ENCODE results near the gene TEC. TPM values are rescaled to one million over a fixed set of nuclear protein-coding genes. Genes with fewer than 3 reads are reported as not detected.

The TEC gene
- total RNA-seq, 1 donor from 2014 or later = 0.35 TPM

GRCh38 chr4:48103483-48104139 lies 166.0 kb downstream of the TEC start:
- no peak for TF ChIP-seq CTCF (IDR thresholded peaks at IDR 0.05)
- H3K9me3 Mint-ChIP-seq (ENCODE audit: low read depth) = no peaks in the 10 kb centered on the region
- no peak overlapping the region for H3K27ac Mint-ChIP-seq (ENCODE audit: unreplicated experiment)
- no peaks in the 10 kb centered on the region for H3K4me1 Mint-ChIP-seq (ENCODE audit: low read depth)
- peaks cover 11% of the 10 kb centered on the region for H3K27me3 Mint-ChIP-seq (ENCODE audit: low read depth)
- no peaks in the 10 kb centered on the region for H3K36me3 Mint-ChIP-seq (ENCODE audit: low read depth)
- no peak for DNase-seq (ENCODE audit: low spot score)
- H3K4me3 Mint-ChIP-seq (ENCODE audit: unreplicated experiment) = no peak overlapping the region

DNA sequence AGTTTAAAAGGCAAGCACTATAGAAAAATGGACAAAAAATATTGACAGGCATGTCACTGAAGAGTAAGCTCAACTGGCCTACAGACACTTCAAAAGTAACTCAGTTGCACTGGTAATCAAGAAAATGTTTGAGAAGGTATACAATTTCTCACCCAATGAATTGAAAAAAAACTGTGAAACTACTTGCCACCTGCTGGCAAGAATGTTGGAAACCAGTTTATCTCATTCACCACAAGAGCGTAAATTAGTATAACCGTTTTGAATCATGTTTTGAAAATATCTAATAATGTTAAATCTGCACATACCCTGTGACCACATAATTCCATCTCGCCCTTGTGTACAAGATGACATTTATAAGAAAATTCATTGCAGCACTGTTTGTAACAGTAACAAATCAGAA lies 167.3 kb downstream of the TEC start:
- Mint-ChIP-seq H3K36me3 (ENCODE audit: low read depth) (no peaks in the 10 kb centered on the region), H3K27ac (ENCODE audit: unreplicated experiment) (no peak overlapping the region), H3K4me1 (ENCODE audit: low read depth) (no peaks in the 10 kb centered on the region), H3K4me3 (ENCODE audit: unreplicated experiment) (no peak overlapping the region), H3K27me3 (ENCODE audit: low read depth) (peaks cover 14% of the 10 kb centered on the region), H3K9me3 (ENCODE audit: low read depth) (no peaks in the 10 kb centered on the region)
- no peak for DNase-seq (ENCODE audit: low spot score)
- TF ChIP-seq CTCF (IDR thresholded peaks at IDR 0.05) = peak; percentile 58

GRCh38 chr4:48100256-48100655 lies 169.4 kb downstream of the TEC start:
- Mint-ChIP-seq H3K27me3 (ENCODE audit: low read depth) (peaks cover 8% of the 10 kb centered on the region), H3K4me3 (ENCODE audit: unreplicated experiment) (no peak overlapping the region), H3K9me3 (ENCODE audit: low read depth) (no peaks in the 10 kb centered on the region), H3K4me1 (ENCODE audit: low read depth) (no peaks in the 10 kb centered on the region), H3K36me3 (ENCODE audit: low read depth) (no peaks in the 10 kb centered on the region), H3K27ac (ENCODE audit: unreplicated experiment) (no peak overlapping the region)
- no peak for TF ChIP-seq CTCF (IDR thresholded peaks at IDR 0.05)
- no peak for DNase-seq (ENCODE audit: low spot score)

DNA sequence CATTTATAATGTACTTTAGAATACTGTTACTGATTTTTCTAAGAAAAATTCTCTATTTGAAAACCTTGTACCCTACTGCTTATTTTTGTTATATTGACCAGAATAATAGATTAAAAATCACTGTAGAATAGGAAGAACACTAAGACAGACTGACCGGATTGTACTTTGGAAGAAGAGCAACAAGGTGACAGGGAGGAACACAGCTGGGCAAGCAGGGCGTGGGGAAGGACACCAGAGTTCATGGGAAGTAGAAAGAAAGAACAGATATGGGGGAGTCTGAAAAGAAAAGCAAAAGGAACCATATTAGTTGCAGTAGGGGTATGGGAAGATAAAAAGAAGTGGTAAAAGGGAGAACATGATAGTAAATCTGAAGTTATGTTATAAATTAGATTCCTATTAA lies 174.2 kb downstream of the TEC start:
- no peak for DNase-seq (ENCODE audit: low spot score)
- Mint-ChIP-seq H3K36me3 (ENCODE audit: low read depth) (no peaks in the 10 kb centered on the region), H3K27ac (ENCODE audit: unreplicated experiment) (no peak overlapping the region), H3K9me3 (ENCODE audit: low read depth) (no peaks in the 10 kb centered on the region), H3K4me1 (ENCODE audit: low read depth) (no peaks in the 10 kb centered on the region), H3K27me3 (ENCODE audit: low read depth) (peaks cover 18% of the 10 kb centered on the region), H3K4me3 (ENCODE audit: unreplicated experiment) (no peak overlapping the region)
- TF ChIP-seq CTCF (IDR thresholded peaks at IDR 0.05) = no peak

DNA sequence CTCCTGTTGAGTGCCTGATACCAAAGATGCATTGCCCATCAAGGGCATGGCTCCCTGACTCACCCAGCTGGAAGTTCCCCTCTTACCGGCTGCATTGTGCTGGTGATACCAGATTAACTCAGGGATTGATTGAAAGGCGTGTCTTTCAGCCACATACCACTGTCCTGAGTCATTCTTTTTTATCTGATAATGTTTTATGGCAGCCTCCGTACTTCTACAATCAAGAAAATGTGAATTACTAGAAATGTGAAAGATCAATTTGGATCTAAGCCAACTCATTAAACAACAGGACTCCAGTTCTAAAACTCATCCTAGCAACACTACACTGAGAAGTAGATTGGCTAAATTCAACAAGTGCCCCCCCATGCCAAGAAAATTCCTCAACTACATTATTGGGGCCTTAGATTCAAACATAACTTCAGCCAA lies 175.6 kb downstream of the TEC start:
- TF ChIP-seq CTCF (IDR thresholded peaks at IDR 0.05) = no peak
- Mint-ChIP-seq H3K9me3 (ENCODE audit: low read depth) (no peaks in the 10 kb centered on the region), H3K27ac (ENCODE audit: unreplicated experiment) (no peak overlapping the region), H3K36me3 (ENCODE audit: low read depth) (no peaks in the 10 kb centered on the region), H3K4me3 (ENCODE audit: unreplicated experiment) (no peak overlapping the region), H3K27me3 (ENCODE audit: low read depth) (peaks cover 21% of the 10 kb centered on the region), H3K4me1 (ENCODE audit: low read depth) (no peaks in the 10 kb centered on the region)
- DNase-seq (ENCODE audit: low spot score) = no peak
